K562 (cell line): ENCODE results near the gene CHMP2A. TPM values are rescaled to one million over a fixed set of nuclear protein-coding genes. Genes with fewer than 3 reads are reported as not detected.

ENCODE experiments used
- ATAC-seq: fragments of 200-7000 bp; cut with Tn5 transposase; 3 replicates; pipeline ENCODE4 v1.9.1; 2020; ENCODE audit warnings: moderate library complexity
- BruUV-seq: library from RNA; stranded (reverse); fragments of 400-500 nt; replicated peaks from 2 replicates; lab custom pipeline; 2021; lab: Mats Ljungman, UMichigan
- CTCF ChIA-PET: fragments of 300-600 bp; formaldehyde crosslinking; extraction: SDS; loops from one replicate; lab custom pipeline; 2021; ENCODE audit warnings: low intra/inter-chr PET ratio; lab: Yijun Ruan, JAX
- POLR2A ChIA-PET: fragments of 300-600, 350-650 bp; sonication (Branson Sonifier 250); formaldehyde crosslinking; extraction: SDS; loops from one replicate; lab custom pipeline; 2021; ENCODE audit warnings: antibody characterized with exemption, inconsistent platforms; lab: Yijun Ruan, JAX
- DNase-seq, 4 experiments: peaks; one replicate each; pipeline versions ENCODE4 v3.0.0 to v3.0.0-alpha.2; 2011 to 2018; ENCODE audit warnings: low spot score in 3 of 4, mixed read lengths in 3 of 4; ENCODE audit errors: extremely low read depth in 1 of 4
- FAIRE-seq: peaks from 2 replicates; lab custom pipeline; 2011; peaks lifted over from hg19 to GRCh38; lab: Jason Lieb, UNC
- H2AFZ ChIP-seq: 2 replicates; pipeline ENCODE4 v1.6.0; 2011; ENCODE audit warnings: low read depth, low read length, control low read depth, inconsistent platforms
- H3K27ac ChIP-seq: fragments of 200-600 bp; 3 replicates; pipeline ENCODE4 v1.8.0; 2011; ENCODE audit warnings: low read depth, mild to moderate bottlenecking, control low read depth, inconsistent platforms, low read length, moderate library complexity, mixed read lengths; ENCODE audit errors: extremely low read depth
- H3K27me3 ChIP-seq, 2 experiments: fragments of 300-600 bp in 1 of 2; 2 replicates in 1 of 2; 3 replicates in 1 of 2; pipeline versions ENCODE4 v1.6.0 to v1.8.0; 2011; ENCODE audit warnings: inconsistent platforms in 2 of 2, low read length in 2 of 2, mild to moderate bottlenecking in 1 of 2, mixed read lengths in 1 of 2, moderate library complexity in 1 of 2; ENCODE audit not compliant: control insufficient read depth in 2 of 2, insufficient read depth in 2 of 2
- H3K36me3 ChIP-seq: fragments of 300-600 bp; 3 replicates; pipeline ENCODE4 v1.8.0; 2011; ENCODE audit warnings: mild to moderate bottlenecking, low read length, inconsistent platforms; ENCODE audit not compliant: control insufficient read depth, insufficient read depth
- H3K4me1 ChIP-seq, 2 experiments: fragments of 200-600 bp in 1 of 2; replicated peaks in 1 of 2; 2 replicates in 1 of 2; 3 replicates in 1 of 2; pipeline versions ENCODE4 v1.5.1 to v1.8.0; 2011; ENCODE audit warnings: inconsistent platforms in 2 of 2, low read length in 2 of 2, mild to moderate bottlenecking in 1 of 2, mixed read lengths in 1 of 2, moderate library complexity in 1 of 2; ENCODE audit not compliant: control insufficient read depth in 2 of 2, insufficient read depth in 2 of 2
- H3K4me2 ChIP-seq: 2 replicates; pipeline ENCODE4 v1.6.1; 2011; ENCODE audit warnings: low read length, control low read depth, inconsistent platforms, mixed read lengths; ENCODE audit not compliant: insufficient read depth
- H3K4me3 ChIP-seq: fragments of 200-600 bp; sonication (generic), shearing (Covaris generic); 2 replicates; pipeline ENCODE4 v1.5.1; 2016; ENCODE audit warnings: control low read depth, inconsistent platforms
- H3K79me2 ChIP-seq: fragments of 200-600 bp; 3 replicates; pipeline ENCODE4 v1.8.0; 2011; ENCODE audit warnings: low read length, inconsistent platforms; ENCODE audit not compliant: control insufficient read depth, insufficient read depth
- H3K9ac ChIP-seq, 2 experiments: 2 replicates each; pipeline versions ENCODE4 v1.6.0 to v1.6.1; 2011; ENCODE audit warnings: low read depth in 2 of 2, low read length in 2 of 2, control low read depth in 1 of 2, inconsistent platforms in 1 of 2, mild to moderate bottlenecking in 1 of 2, mixed read lengths in 1 of 2; ENCODE audit not compliant: insufficient read depth in 1 of 2
- H3K9me1 ChIP-seq: one replicate; pipeline ENCODE4 v1.6.0; 2011; ENCODE audit warnings: inconsistent platforms, mild to moderate bottlenecking, low read length, moderate library complexity; ENCODE audit not compliant: control insufficient read depth, insufficient read depth
- H3K9me3 ChIP-seq: replicated peaks from 2 replicates; pipeline ENCODE4 v1.5.1; 2011; ENCODE audit warnings: low read depth, low read length, inconsistent platforms; ENCODE audit not compliant: control insufficient read depth, insufficient read depth
- H4K20me1 ChIP-seq: replicated peaks from 2 replicates; pipeline ENCODE4 v1.6.1; 2011; ENCODE audit warnings: low read length, inconsistent platforms, mixed read lengths; ENCODE audit not compliant: control insufficient read depth, insufficient read depth
- CBX2 ChIP-seq: fragments of 200-600 bp; sonication (generic); IDR thresholded peaks from one replicate; pipeline ENCODE4 v1.6.1; 2012; ENCODE audit warnings: mild to moderate bottlenecking, low read length, inconsistent platforms; ENCODE audit not compliant: insufficient read depth, poor library complexity, severe bottlenecking
- PCBP1 ChIP-seq: fragments of 200-400 bp; formaldehyde crosslinking; IDR thresholded peaks from 2 replicates; pipeline ENCODE4 v1.6.1; 2018; ENCODE audit warnings: mild to moderate bottlenecking, low read depth, low read length; ENCODE audit not compliant: poor library complexity, severe bottlenecking
- ZBTB33 ChIP-seq: sonication (generic); formaldehyde crosslinking; IDR thresholded peaks from 2 replicates; pipeline ENCODE4 v1.8.1; 2023; ENCODE audit warnings: mild to moderate bottlenecking, missing genetic modification reagents
- WGBS: fragments of 100-300 bp; shearing (Covaris generic); methylation state at CpG from one replicate; pipeline ENCODE4 v1.1.6; 2016; ENCODE audit warnings: low coverage, mixed read lengths; ENCODE audit not compliant: insufficient coverage; ENCODE audit errors: missing lambda C conversion rate; 5-methylcytosine and 5-hydroxymethylcytosine counted together
- in situ Hi-C: fragments of 300-500 bp; cut with MboI; formaldehyde crosslinking; loops from 4 replicates; pipeline ENCODE4 v1.15.0; 2018; ENCODE audit warnings: inconsistent platforms, mixed read lengths
- intact Hi-C: fragments of 100-400 bp; cut with micrococcal nuclease; formaldehyde crosslinking; loops from 2 replicates; pipeline ENCODE4 v1.14.2; 2022
- polyA plus RNA-seq, 8 experiments: library from polyadenylated mRNA; depleted of rRNA in 4 of 8; stranded (reverse) in 5 of 8; unstranded in 3 of 8; fragments of >200 nt; fragmentation: Nextera tagmentation in 2 of 8; fragmentation: Illumina TruSeq in 1 of 8; extraction: Ambion mirVana in 2 of 8; extraction: Trizol in 1 of 8; gene quantifications; 2 replicates each; pipeline versions ENCODE4 v1.2.1 to v1.2.3, GENCODE V29; 2011 to 2014; ENCODE audit warnings: inconsistent platforms in 1 of 8, missing spikeins in 1 of 8
- total RNA-seq, 7 experiments: library from RNA; depleted of rRNA in 6 of 7; stranded (reverse); fragments of >200 nt in 6 of 7; fragmentation: Illumina TruSeq in 2 of 7; extraction: Trizol in 2 of 7; gene quantifications; 2 replicates each; pipeline versions ENCODE4 v1.2.1 to v1.2.3, GENCODE V29; 2011 to 2021; ENCODE audit warnings: low replicate concordance in 1 of 7
- TF ChIP-seq, protein P1 (sequence below), 2 experiments: IDR thresholded peaks; 2 replicates each; pipeline ENCODE4 v1.6.1; 2011; ENCODE audit warnings: borderline replicate concordance in 1 of 2, control low read depth in 1 of 2, low read depth in 1 of 2, low read length in 1 of 2, mild to moderate bottlenecking in 1 of 2, mixed read lengths in 1 of 2, moderate library complexity in 1 of 2; ENCODE audit not compliant: insufficient read depth in 1 of 2, insufficient read length in 1 of 2, poor library complexity in 1 of 2, severe bottlenecking in 1 of 2; ENCODE audit errors: extremely low read depth in 1 of 2

The CHMP2A gene
- total and polyA plus RNA-seq, 9 of the 15 experiments (the other 6 are each of a cell fraction or from before 2014, with no cell fraction given): 57.6 to 159 (median 87.2) TPM

GRCh38 chr19:58538257-58539168 lies 16.4 kb downstream of the CHMP2A start:
- Histone ChIP-seq H3K4me2 (no peak overlapping the region), H4K20me1 (no peaks in the 10 kb centered on the region), H3K27ac (no peak overlapping the region), H3K9me3 (no peaks in the 10 kb centered on the region), H3K27me3 (no peaks in the 10 kb centered on the region; a peak in 1 of 5 replicates), H3K36me3 (no peaks in the 10 kb centered on the region), H2AFZ (no peak overlapping the region), H3K9ac (peak overlapping the region in 1 of 2 experiments; percentile 52; a peak in 1 of 4 replicates), H3K4me1 (peaks cover 0 to 16% of the 10 kb centered on the region in 2 experiments; a peak in 2 of 5 replicates), H3K4me3 (no peak overlapping the region), H3K79me2 (no peaks in the 10 kb centered on the region), H3K9me1 (no peaks in the 10 kb centered on the region)
- no TSS peak for BruUV-seq
- 53% methylated on average over 31 of the region's 55 CpGs for WGBS
- intact Hi-C loops: no loop called here
- POLR2A ChIA-PET: no interaction called here
- TF ChIP-seq ZBTB33 (CRISPR knock-in tag) (peak; percentile 69; the same call in 1 of the 2 replicates), PCBP1 (peak; percentile 25), CBX2 (no peak)
- TF ChIP-seq, protein P1, sequence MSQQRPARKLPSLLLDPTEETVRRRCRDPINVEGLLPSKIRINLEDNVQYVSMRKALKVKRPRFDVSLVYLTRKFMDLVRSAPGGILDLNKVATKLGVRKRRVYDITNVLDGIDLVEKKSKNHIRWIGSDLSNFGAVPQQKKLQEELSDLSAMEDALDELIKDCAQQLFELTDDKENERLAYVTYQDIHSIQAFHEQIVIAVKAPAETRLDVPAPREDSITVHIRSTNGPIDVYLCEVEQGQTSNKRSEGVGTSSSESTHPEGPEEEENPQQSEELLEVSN (IDR thresholded peaks at IDR 0.05; ENCODE audit: borderline replicate concordance in 1 of 2, extremely low read depth in 1 of 2, insufficient read depth in 1 of 2, insufficient read length in 1 of 2, low read depth in 1 of 2, low read length in 1 of 2, poor library complexity in 1 of 2, severe bottlenecking in 1 of 2): peak in 1 of 2 experiments; percentile 27
- TF ChIP-seq, all 486 proteins: peak for 3
- FAIRE-seq: no peak
- CTCF ChIA-PET: no interaction called here
- no peak for DNase-seq
- ATAC-seq: 0 out of 3 replicates have a peak, but pooled peaks have one; percentile 31
- in situ Hi-C loops: no loop called here
